HL-60 (cell line): Measurements from ENCODE around the gene STAB2.

Source experiments
- DNase-seq, 2 experiments: peaks; one replicate each; pipeline ENCODE4 v3.0.0-alpha.2; 2010 to 2020; ENCODE audit warnings: low read depth in 1 of 2, low spot score in 1 of 2
- H3K27ac ChIP-seq: fragments of 250-450 bp; sonication (Bioruptor Pico); replicated peaks from 2 replicates; pipeline ENCODE4 v1.5.1; 2020; ENCODE audit warnings: mild to moderate bottlenecking, moderate library complexity
- H3K27me3 ChIP-seq: fragments of 250-450 bp; sonication (Bioruptor Pico); 2 replicates; pipeline ENCODE4 v1.5.1; 2021; ENCODE audit warnings: mild to moderate bottlenecking, moderate library complexity; ENCODE audit not compliant: insufficient read depth, poor library complexity, severe bottlenecking
- H3K4me3 ChIP-seq: replicated peaks from 2 replicates; pipeline ENCODE4 v1.5.1; 2011; ENCODE audit warnings: mild to moderate bottlenecking, control low read depth, low read length; ENCODE audit not compliant: insufficient read depth
- CTCF ChIP-seq: IDR thresholded peaks from one replicate; pipeline ENCODE4 v1.5.1; 2011; ENCODE audit warnings: low read length, control low read depth, inconsistent platforms; ENCODE audit not compliant: insufficient read depth
- GABPA ChIP-seq: IDR thresholded peaks from 2 replicates; pipeline ENCODE4 v1.6.1; 2012; ENCODE audit warnings: low read depth
- POLR2AphosphoS5 ChIP-seq: IDR thresholded peaks from 2 replicates; pipeline ENCODE4 v1.6.1; 2012; ENCODE audit warnings: low read depth
- REST ChIP-seq: IDR thresholded peaks from 2 replicates; pipeline ENCODE4 v1.6.1; 2012; ENCODE audit warnings: low read depth; ENCODE audit not compliant: insufficient replicate concordance
- SPI1 ChIP-seq: IDR thresholded peaks from 2 replicates; pipeline ENCODE4 v1.6.1; 2012; ENCODE audit warnings: low read depth, mild to moderate bottlenecking, borderline replicate concordance

The STAB2 gene

GRCh38 chr12:103751171-103751570 lies 164.1 kb downstream of the STAB2 start:
- H3K27ac ChIP-seq = no peak overlapping the region
- TF ChIP-seq CTCF (no peak), POLR2AphosphoS5 (no peak), SPI1 (no peak), REST (no peak), GABPA (no peak)
- H3K4me3 ChIP-seq = no peak overlapping the region
- DNase-seq = no peak
- no peaks in the 10 kb centered on the region for H3K27me3 ChIP-seq

DNA sequence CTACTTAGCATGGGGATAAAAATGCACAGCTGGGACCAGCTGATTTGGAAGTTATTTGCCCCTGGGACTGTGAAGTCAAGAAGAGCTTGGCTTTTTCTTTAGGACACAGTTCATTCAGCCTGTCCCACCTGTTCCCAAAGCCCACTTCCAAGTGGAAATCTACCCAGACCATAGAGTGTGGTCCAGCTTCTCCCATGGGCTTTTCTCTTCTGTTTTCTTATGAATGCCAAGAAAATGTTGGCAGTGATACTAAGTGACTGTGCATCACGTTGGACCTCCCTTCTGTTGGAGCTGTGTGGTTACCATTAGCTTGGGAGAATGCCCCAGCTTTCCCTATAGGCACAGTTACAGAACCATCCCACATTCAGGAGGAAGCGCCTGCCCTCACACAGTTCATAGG lies 164.5 kb downstream of the STAB2 start:
- no peak overlapping the region for H3K27ac ChIP-seq
- H3K27me3 ChIP-seq = no peaks in the 10 kb centered on the region
- H3K4me3 ChIP-seq = no peak overlapping the region
- DNase-seq = no peak
- TF ChIP-seq CTCF (no peak), REST (no peak), SPI1 (no peak), POLR2AphosphoS5 (no peak), GABPA (no peak)

GRCh38 chr12:103755425-103755824 lies 168.4 kb downstream of the STAB2 start:
- H3K4me3 ChIP-seq = no peak overlapping the region
- H3K27me3 ChIP-seq = no peaks in the 10 kb centered on the region
- no peak overlapping the region for H3K27ac ChIP-seq
- no peak for DNase-seq
- TF ChIP-seq REST (no peak), GABPA (no peak), CTCF (no peak), POLR2AphosphoS5 (no peak), SPI1 (no peak)
